ENCODE data around the gene LPP.

LPP gene

GRCh38 chr3:188598894-188599293 is 444.9 kb downstream of the LPP start:
- H3K4me3 ChIP-seq (ENCODE audit: low read depth, low read length), result no peak overlapping the region
- no peak for TF ChIP-seq CTCF (IDR thresholded peaks at IDR 0.05; ENCODE audit: low read depth, low read length, missing control alignments)
- in situ Hi-C loops (cut with HindIII; ENCODE audit: low sequenced_read_pairs), result no loop called here
- no peak for DNase-seq (ENCODE audit: low read depth)

DNA sequence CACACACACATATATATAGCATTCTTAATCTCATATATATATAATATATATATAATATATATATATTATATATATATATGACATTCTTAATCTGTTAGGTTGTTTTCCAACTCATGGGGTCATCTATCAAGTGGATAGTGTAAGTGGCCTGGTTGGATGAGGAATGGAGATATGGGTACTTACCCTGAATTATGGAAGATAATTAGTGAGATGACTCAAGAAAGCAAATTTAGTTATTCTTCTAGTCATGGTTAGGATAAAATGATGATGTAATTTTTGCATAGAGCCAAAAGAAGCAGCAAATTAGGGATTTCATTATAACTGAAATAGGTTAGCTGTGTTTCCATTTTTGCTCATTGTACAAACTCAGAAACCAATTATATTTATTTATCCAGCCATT is 448.2 kb downstream of the LPP start:
- TF ChIP-seq CTCF (IDR thresholded peaks at IDR 0.05; ENCODE audit: low read depth, low read length, missing control alignments), result no peak
- no peak for DNase-seq (ENCODE audit: low read depth)
- no peak overlapping the region for H3K4me3 ChIP-seq (ENCODE audit: low read depth, low read length)
- in situ Hi-C loops (cut with HindIII; ENCODE audit: low sequenced_read_pairs), result no loop called here

- TF ChIP-seq CTCF (IDR thresholded peaks at IDR 0.05; ENCODE audit: low read depth, low read length, missing control alignments), result no peak
- in situ Hi-C loops (cut with HindIII; ENCODE audit: low sequenced_read_pairs), result no loop called here
- no peak for DNase-seq (ENCODE audit: low read depth)
- no peak overlapping the region for H3K4me3 ChIP-seq (ENCODE audit: low read depth, low read length)
Measured at GRCh38 chr3:188602620-188603019, 448.7 kb downstream of the LPP start.

- in situ Hi-C loops (cut with HindIII; ENCODE audit: low sequenced_read_pairs), result no loop called here
- no peak overlapping the region for H3K4me3 ChIP-seq (ENCODE audit: low read depth, low read length)
- TF ChIP-seq CTCF (IDR thresholded peaks at IDR 0.05; ENCODE audit: low read depth, low read length, missing control alignments), result no peak
- DNase-seq (ENCODE audit: low read depth), result no peak
Measured at GRCh38 chr3:188604651-188605050, 450.7 kb downstream of the LPP start.

GRCh38 chr3:188605231-188605630 is 451.3 kb downstream of the LPP start:
- no peak for TF ChIP-seq CTCF (IDR thresholded peaks at IDR 0.05; ENCODE audit: low read depth, low read length, missing control alignments)
- in situ Hi-C loops (cut with HindIII; ENCODE audit: low sequenced_read_pairs), result no loop called here
- DNase-seq (ENCODE audit: low read depth), result no peak
- no peak overlapping the region for H3K4me3 ChIP-seq (ENCODE audit: low read depth, low read length)

DNA sequence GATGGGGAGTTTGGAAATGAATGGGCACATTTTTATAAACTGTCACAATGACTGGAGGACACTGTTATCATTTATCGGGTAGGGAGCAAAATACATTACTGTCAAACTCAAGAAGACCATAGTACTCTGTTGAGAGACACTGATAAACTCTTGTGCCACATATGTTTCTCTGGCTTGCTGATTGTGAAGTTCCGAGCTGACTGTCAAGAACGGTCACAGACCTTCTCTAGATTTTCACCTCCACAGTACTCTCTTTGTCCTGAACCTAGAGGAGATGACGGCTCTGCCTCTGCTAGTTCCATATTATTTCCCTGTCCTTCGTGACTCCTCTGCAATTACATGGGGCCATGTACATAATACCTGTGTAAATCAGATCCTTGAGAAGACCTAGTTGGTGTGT is 451.9 kb downstream of the LPP start:
- H3K4me3 ChIP-seq (ENCODE audit: low read depth, low read length), result no peak overlapping the region
- in situ Hi-C loops (cut with HindIII; ENCODE audit: low sequenced_read_pairs), result no loop called here
- DNase-seq (ENCODE audit: low read depth), result no peak
- TF ChIP-seq CTCF (IDR thresholded peaks at IDR 0.05; ENCODE audit: low read depth, low read length, missing control alignments), result no peak

DNA sequence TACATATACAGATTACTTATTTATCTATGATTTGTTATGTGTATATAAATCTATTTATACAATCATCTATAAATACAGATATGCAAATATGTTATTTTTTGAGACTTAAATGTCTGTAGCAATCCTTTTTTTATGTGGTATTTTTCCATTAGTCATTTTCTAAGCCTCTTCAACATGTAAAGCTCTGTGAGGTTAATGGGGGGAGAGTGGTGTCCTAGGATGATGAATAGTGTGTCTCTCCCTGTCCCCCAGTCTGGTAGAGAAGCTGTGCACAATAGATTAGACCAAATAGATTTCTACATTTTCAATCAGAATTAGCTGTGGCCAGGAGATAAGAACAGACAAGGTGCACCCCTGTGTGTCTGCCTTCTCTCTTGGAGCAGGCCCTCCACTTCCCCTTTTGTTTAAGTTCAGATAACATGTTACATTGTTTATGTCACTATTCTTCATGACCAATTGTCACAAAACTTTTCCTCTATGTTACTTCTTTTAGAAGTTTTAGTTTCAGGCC is 453.9 kb downstream of the LPP start:
- in situ Hi-C loops (cut with HindIII; ENCODE audit: low sequenced_read_pairs), result no loop called here
- no peak for DNase-seq (ENCODE audit: low read depth)
- no peak overlapping the region for H3K4me3 ChIP-seq (ENCODE audit: low read depth, low read length)
- no peak for TF ChIP-seq CTCF (IDR thresholded peaks at IDR 0.05; ENCODE audit: low read depth, low read length, missing control alignments)
